ENCODE data around the gene PLPPR1. TPM values are rescaled to one million over a fixed set of nuclear protein-coding genes. Genes with fewer than 3 reads are reported as not detected.

PLPPR1 gene
- total and polyA plus RNA-seq, 2 donors (not counting 1 experiment from before 2014, with no cell fraction given): not detected

GRCh38 chr9:100992632-100993031, 35.9 kb upstream of the PLPPR1 start:
- Histone ChIP-seq H3K79me2 (ENCODE audit: control insufficient read depth, insufficient read depth, low read length) (no peaks in the 10 kb centered on the region), H3K27ac (ENCODE audit: insufficient read depth, low read length) (no peak overlapping the region), H2AFZ (ENCODE audit: low read length) (no peak overlapping the region), H3K27me3 (ENCODE audit: control insufficient read depth, insufficient read depth, low read length) (no peaks in the 10 kb centered on the region), H3K36me3 (ENCODE audit: control insufficient read depth, insufficient read depth, low read length) (no peaks in the 10 kb centered on the region), H3K9ac (ENCODE audit: insufficient read depth, low read length) (no peak overlapping the region), H3K4me3 (replicated peaks in 1 of 4; ENCODE audit: control extremely low read depth in 1 of 4, insufficient read depth in 1 of 4, low read depth in 3 of 4, low read length in 4 of 4) (no peak overlapping the region), H3K4me1 (ENCODE audit: control insufficient read depth, extremely low read depth, insufficient read depth, low read length) (no peaks in the 10 kb centered on the region), H3K9me3 (ENCODE audit: control insufficient read depth, insufficient read depth, low read depth, low read length) (no peaks in the 10 kb centered on the region), H4K20me1 (ENCODE audit: control insufficient read depth, extremely low read depth, insufficient read depth, low read length) (no peaks in the 10 kb centered on the region), H3K4me2 (ENCODE audit: extremely low read depth, insufficient read depth, low read length) (no peak overlapping the region)
- TF ChIP-seq CTCF (conservative IDR thresholded peaks at IDR 0.05 in 1 of 2, IDR thresholded peaks at IDR 0.05 in 1 of 2; ENCODE audit: low read depth in 1 of 2, low read length in 2 of 2) (no peak), EZH2 (IDR thresholded peaks at IDR 0.05; ENCODE audit: low read length, missing control alignments) (no peak)
- DNase-seq (ENCODE audit: low read depth in 2 of 2): no peak

- H3K27ac ChIP-seq (ENCODE audit: insufficient read depth, low read length): no peak overlapping the region
- DNase-seq (ENCODE audit: low read depth in 2 of 2): peak in 1 of 2 donors; percentile 0
- H3K9me3 ChIP-seq (ENCODE audit: control insufficient read depth, insufficient read depth, low read depth, low read length): no peaks in the 10 kb centered on the region
These were observed 28.5 kb upstream of the PLPPR1 start for GRCh38 chr9:100999906-101000544.

GRCh38 chr9:101005246-101005645, 23.3 kb upstream of the PLPPR1 start:
- H3K36me3 ChIP-seq (ENCODE audit: control insufficient read depth, insufficient read depth, low read length): no peaks in the 10 kb centered on the region

More at GRCh38 chr9:100999906-101000544, 28.5 kb upstream of the PLPPR1 start:
- H3K4me3 ChIP-seq (replicated peaks in 1 of 4; ENCODE audit: control extremely low read depth in 1 of 4, insufficient read depth in 1 of 4, low read depth in 3 of 4, low read length in 4 of 4): no peak overlapping the region
- no peaks in the 10 kb centered on the region for H3K36me3 ChIP-seq (ENCODE audit: control insufficient read depth, insufficient read depth, low read length)
- H3K79me2 ChIP-seq (ENCODE audit: control insufficient read depth, insufficient read depth, low read length): no peaks in the 10 kb centered on the region
- no peaks in the 10 kb centered on the region for H4K20me1 ChIP-seq (ENCODE audit: control insufficient read depth, extremely low read depth, insufficient read depth, low read length)
- TF ChIP-seq CTCF (conservative IDR thresholded peaks at IDR 0.05 in 1 of 2, IDR thresholded peaks at IDR 0.05 in 1 of 2; ENCODE audit: low read depth in 1 of 2, low read length in 2 of 2): no peak
- no peak for TF ChIP-seq EZH2 (IDR thresholded peaks at IDR 0.05; ENCODE audit: low read length, missing control alignments)
- H3K9ac ChIP-seq (ENCODE audit: insufficient read depth, low read length): no peak overlapping the region
- H3K4me2 ChIP-seq (ENCODE audit: extremely low read depth, insufficient read depth, low read length): no peak overlapping the region
- no peaks in the 10 kb centered on the region for H3K4me1 ChIP-seq (ENCODE audit: control insufficient read depth, extremely low read depth, insufficient read depth, low read length)
- no peaks in the 10 kb centered on the region for H3K27me3 ChIP-seq (ENCODE audit: control insufficient read depth, insufficient read depth, low read length)
- no peak overlapping the region for H2AFZ ChIP-seq (ENCODE audit: low read length)

More at GRCh38 chr9:101005246-101005645, 23.3 kb upstream of the PLPPR1 start:
- Histone ChIP-seq H3K79me2 (ENCODE audit: control insufficient read depth, insufficient read depth, low read length) (no peaks in the 10 kb centered on the region), H3K9me3 (ENCODE audit: control insufficient read depth, insufficient read depth, low read depth, low read length) (no peaks in the 10 kb centered on the region), H3K4me1 (ENCODE audit: control insufficient read depth, extremely low read depth, insufficient read depth, low read length) (no peaks in the 10 kb centered on the region), H3K4me3 (replicated peaks in 1 of 4; ENCODE audit: control extremely low read depth in 1 of 4, insufficient read depth in 1 of 4, low read depth in 3 of 4, low read length in 4 of 4) (no peak overlapping the region), H3K27me3 (ENCODE audit: control insufficient read depth, insufficient read depth, low read length) (no peaks in the 10 kb centered on the region), H4K20me1 (ENCODE audit: control insufficient read depth, extremely low read depth, insufficient read depth, low read length) (no peaks in the 10 kb centered on the region), H3K4me2 (ENCODE audit: extremely low read depth, insufficient read depth, low read length) (no peak overlapping the region), H3K9ac (ENCODE audit: insufficient read depth, low read length) (no peak overlapping the region), H2AFZ (ENCODE audit: low read length) (no peak overlapping the region), H3K27ac (ENCODE audit: insufficient read depth, low read length) (no peak overlapping the region)
- DNase-seq (ENCODE audit: low read depth in 2 of 2): no peak
- TF ChIP-seq CTCF (conservative IDR thresholded peaks at IDR 0.05 in 1 of 2, IDR thresholded peaks at IDR 0.05 in 1 of 2; ENCODE audit: low read depth in 1 of 2, low read length in 2 of 2) (no peak), EZH2 (IDR thresholded peaks at IDR 0.05; ENCODE audit: low read length, missing control alignments) (no peak)
